ENCODE measurements around the gene CLCN7. TPM values are rescaled to one million over a fixed set of nuclear protein-coding genes. Genes with fewer than 3 reads are reported as not detected.

Gene CLCN7
- total and polyA plus RNA-seq, 2 of the 4 experiments (the other 2 are of a cell fraction): 10.8 to 45.2 TPM

DNA sequence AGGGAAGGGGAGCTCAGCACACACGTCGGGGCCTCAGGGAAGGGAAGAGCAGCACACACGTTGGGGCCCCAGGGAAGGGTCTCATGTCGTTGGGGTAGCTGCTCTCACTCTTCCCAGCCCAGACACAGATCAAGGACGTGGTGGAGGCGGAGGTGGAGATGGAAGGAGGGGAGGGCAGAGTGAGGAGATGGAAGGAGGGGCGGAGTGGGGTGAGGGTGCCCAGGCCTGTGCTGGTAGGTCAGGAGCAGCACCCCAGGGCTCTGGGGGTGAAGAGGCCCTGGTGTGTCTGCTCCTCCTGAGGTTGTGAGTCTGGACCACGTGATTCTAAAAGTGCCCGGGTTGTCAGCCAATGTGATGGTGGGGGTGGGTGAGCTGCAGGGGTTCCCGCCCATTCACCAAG, 14.9 kb downstream of the CLCN7 start:
- Histone ChIP-seq H2AK5ac (ENCODE audit: low read depth, low read length) (no peak overlapping the region), H4K8ac (ENCODE audit: low read depth in 2 of 2, low read length in 2 of 2) (no peak overlapping the region), H3K36me3 (ENCODE audit: control insufficient read depth, insufficient read depth, low read length) (peaks cover 46% of the 10 kb centered on the region), H4K20me1 (ENCODE audit: insufficient read depth, low read length) (no peaks in the 10 kb centered on the region; the same call in 1 of the 2 replicates), H2BK5ac (ENCODE audit: low read depth, low read length, poor library complexity, severe bottlenecking) (no peak overlapping the region), H2BK20ac (ENCODE audit: low read depth, low read length) (no peak overlapping the region), H3K14ac (replicated peaks; ENCODE audit: low read depth, low read length) (no peak overlapping the region), H3K9me1 (ENCODE audit: insufficient read depth, low read length) (no peaks in the 10 kb centered on the region), H2AK9ac (replicated peaks; ENCODE audit: low read depth, low read length, poor library complexity) (no peak overlapping the region), H3K23ac (ENCODE audit: low read depth, low read length) (no peak overlapping the region), H3K79me1 (ENCODE audit: low read depth in 1 of 2, low read length in 2 of 2) (peaks cover 0 to 7% of the 10 kb centered on the region in 2 experiments; a peak in 1 of 4 replicates), H3K9ac (ENCODE audit: low read depth, low read length) (no peak overlapping the region), H3K9me3 (ENCODE audit: control insufficient read depth, insufficient read depth, low read length) (no peaks in the 10 kb centered on the region), H2BK120ac (ENCODE audit: low read depth, low read length) (no peak overlapping the region), H3K4me3 (ENCODE audit: insufficient read depth, low read depth, low read length) (no peak overlapping the region), H3K27ac (ENCODE audit: insufficient read depth, low read length) (no peak overlapping the region), H4K91ac (ENCODE audit: insufficient read depth, low read depth, low read length) (no peak overlapping the region), H3K4me1 (ENCODE audit: control insufficient read depth, insufficient read depth, low read length) (no peaks in the 10 kb centered on the region), H3K18ac (ENCODE audit: low read depth, low read length) (no peak overlapping the region), H2AFZ (replicated peaks; ENCODE audit: low read length, poor library complexity) (no peak overlapping the region), H4K5ac (ENCODE audit: low read depth, low read length) (no peak overlapping the region), H3K4ac (ENCODE audit: low read depth, low read length) (no peak overlapping the region), H3K56ac (ENCODE audit: extremely low read depth, insufficient read depth, low read length) (no peak overlapping the region), H3K27me3 (ENCODE audit: control insufficient read depth, insufficient read depth, low read length) (no peaks in the 10 kb centered on the region), H2BK15ac (ENCODE audit: low read depth, low read length) (no peak overlapping the region), H3K4me2 (ENCODE audit: low read depth, low read length) (no peak overlapping the region)
- CTCF ChIA-PET: no interaction called here
- intact Hi-C loops (cut with micrococcal nuclease) (no loop called here), dilution Hi-C loops (cut with HindIII; ENCODE audit: low sequenced_read_pairs, unreplicated experiment) (no loop called here), in situ Hi-C loops (cut with MboI; ENCODE audit: low sequenced_read_pairs) (no loop called here)
- WGBS, 2 experiments (ENCODE audit: extremely low coverage in 2 of 2, insufficient read length in 1 of 2): 100% methylated on average over 2 of the region's 10 CpGs; no CpG with 5 or more reads in 1 of the 2 experiments
- DNase-seq (no peak), ATAC-seq (ENCODE audit: low read depth) (no peak)
- BruUV-seq (replicated peaks): no TSS peak
- TF ChIP-seq RAD21 (IDR thresholded peaks at IDR 0.05; ENCODE audit: low read length) (no peak), MXI1 (IDR thresholded peaks at IDR 0.05; ENCODE audit: borderline replicate concordance, low read depth, low read length) (no peak), MAZ (IDR thresholded peaks at IDR 0.05; ENCODE audit: borderline replicate concordance, low read depth, low read length) (no peak), SMC3 (IDR thresholded peaks at IDR 0.05; ENCODE audit: low read depth, low read length) (no peak), MAFK (IDR thresholded peaks at IDR 0.05; ENCODE audit: low read depth, low read length) (no peak), RFX5 (IDR thresholded peaks at IDR 0.05; ENCODE audit: low read depth, low read length) (no peak), POLR2A (IDR thresholded peaks at IDR 0.05; ENCODE audit: low read depth, low read length) (no peak), FOS (IDR thresholded peaks at IDR 0.05; ENCODE audit: low read depth, low read length) (no peak), NFE2L2 (IDR thresholded peaks at IDR 0.05; ENCODE audit: low read depth, low read length) (no peak), CHD1 (IDR thresholded peaks at IDR 0.05; ENCODE audit: low read depth, low read length) (no peak), RCOR1 (IDR thresholded peaks at IDR 0.05; ENCODE audit: insufficient replicate concordance, low read length) (no peak), BHLHE40 (IDR thresholded peaks at IDR 0.05; ENCODE audit: low read depth, low read length) (no peak), CEBPB (IDR thresholded peaks at IDR 0.05; ENCODE audit: low read depth, low read length) (no peak)
- TF ChIP-seq, protein P1, sequence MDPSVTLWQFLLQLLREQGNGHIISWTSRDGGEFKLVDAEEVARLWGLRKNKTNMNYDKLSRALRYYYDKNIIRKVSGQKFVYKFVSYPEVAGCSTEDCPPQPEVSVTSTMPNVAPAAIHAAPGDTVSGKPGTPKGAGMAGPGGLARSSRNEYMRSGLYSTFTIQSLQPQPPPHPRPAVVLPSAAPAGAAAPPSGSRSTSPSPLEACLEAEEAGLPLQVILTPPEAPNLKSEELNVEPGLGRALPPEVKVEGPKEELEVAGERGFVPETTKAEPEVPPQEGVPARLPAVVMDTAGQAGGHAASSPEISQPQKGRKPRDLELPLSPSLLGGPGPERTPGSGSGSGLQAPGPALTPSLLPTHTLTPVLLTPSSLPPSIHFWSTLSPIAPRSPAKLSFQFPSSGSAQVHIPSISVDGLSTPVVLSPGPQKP (IDR thresholded peaks at IDR 0.05; ENCODE audit: borderline replicate concordance, low read depth, low read length): no peak
- TF ChIP-seq, protein P2, sequence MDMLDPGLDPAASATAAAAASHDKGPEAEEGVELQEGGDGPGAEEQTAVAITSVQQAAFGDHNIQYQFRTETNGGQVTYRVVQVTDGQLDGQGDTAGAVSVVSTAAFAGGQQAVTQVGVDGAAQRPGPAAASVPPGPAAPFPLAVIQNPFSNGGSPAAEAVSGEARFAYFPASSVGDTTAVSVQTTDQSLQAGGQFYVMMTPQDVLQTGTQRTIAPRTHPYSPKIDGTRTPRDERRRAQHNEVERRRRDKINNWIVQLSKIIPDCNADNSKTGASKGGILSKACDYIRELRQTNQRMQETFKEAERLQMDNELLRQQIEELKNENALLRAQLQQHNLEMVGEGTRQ (IDR thresholded peaks at IDR 0.05; ENCODE audit: low read depth, low read length): no peak
- TF ChIP-seq, protein P3, sequence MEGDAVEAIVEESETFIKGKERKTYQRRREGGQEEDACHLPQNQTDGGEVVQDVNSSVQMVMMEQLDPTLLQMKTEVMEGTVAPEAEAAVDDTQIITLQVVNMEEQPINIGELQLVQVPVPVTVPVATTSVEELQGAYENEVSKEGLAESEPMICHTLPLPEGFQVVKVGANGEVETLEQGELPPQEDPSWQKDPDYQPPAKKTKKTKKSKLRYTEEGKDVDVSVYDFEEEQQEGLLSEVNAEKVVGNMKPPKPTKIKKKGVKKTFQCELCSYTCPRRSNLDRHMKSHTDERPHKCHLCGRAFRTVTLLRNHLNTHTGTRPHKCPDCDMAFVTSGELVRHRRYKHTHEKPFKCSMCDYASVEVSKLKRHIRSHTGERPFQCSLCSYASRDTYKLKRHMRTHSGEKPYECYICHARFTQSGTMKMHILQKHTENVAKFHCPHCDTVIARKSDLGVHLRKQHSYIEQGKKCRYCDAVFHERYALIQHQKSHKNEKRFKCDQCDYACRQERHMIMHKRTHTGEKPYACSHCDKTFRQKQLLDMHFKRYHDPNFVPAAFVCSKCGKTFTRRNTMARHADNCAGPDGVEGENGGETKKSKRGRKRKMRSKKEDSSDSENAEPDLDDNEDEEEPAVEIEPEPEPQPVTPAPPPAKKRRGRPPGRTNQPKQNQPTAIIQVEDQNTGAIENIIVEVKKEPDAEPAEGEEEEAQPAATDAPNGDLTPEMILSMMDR (conservative IDR thresholded peaks at IDR 0.05; ENCODE audit: low read depth, low read length): no peak
- POLR2A ChIA-PET (ENCODE audit: unreplicated experiment): no interaction called here

Data from IMR-90 (cell line).